Adrenal gland (tissue), 12 donors: Measurements from ENCODE around the gene INPP4B. TPM values are rescaled to one million over a fixed set of nuclear protein-coding genes. Genes with fewer than 3 reads are reported as not detected.

Experiments
- DNase-seq, 7 donors: peaks; one replicate each; pipeline ENCODE4 v3.0.0-alpha.2; 2019 to 2020
- H3K27ac ChIP-seq, 5 donors: fragments of 200-600 bp; sonication (generic) in 4 of 5; 1 replicate in 3 of 5; 2 replicates in 2 of 5; pipeline versions ENCODE4 v1.5.1 to v1.8.0; 2016 to 2020; ENCODE audit warnings: mild to moderate bottlenecking in 1 of 5
- H3K27me3 ChIP-seq: fragments of 200-600 bp; 2 replicates; pipeline ENCODE4 v1.8.0; 2021
- H3K36me3 ChIP-seq, 2 donors: fragments of 200-600 bp; replicated peaks in 1 of 2; 1 replicate in 1 of 2; 2 replicates in 1 of 2; pipeline versions ENCODE4 v1.5.1 to v1.8.0; 2018 to 2022
- H3K4me1 ChIP-seq, 2 donors: fragments of 200-600 bp; replicated peaks in 1 of 2; 1 replicate in 1 of 2; 2 replicates in 1 of 2; pipeline versions ENCODE4 v1.5.1 to v1.8.0; 2018 to 2021
- H3K4me3 ChIP-seq, 4 donors: fragments of 200-600 bp; sonication (generic) in 3 of 4; one replicate each; pipeline ENCODE4 v1.5.1; 2016 to 2018
- H3K9me3 ChIP-seq, 3 donors: fragments of 200-600 bp; sonication (generic) in 1 of 3; replicated peaks in 1 of 3; 1 replicate in 2 of 3; 2 replicates in 1 of 3; pipeline versions ENCODE4 v1.5.1 to v1.8.0; 2016 to 2021
- CTCF ChIP-seq, 6 experiments: fragments of 450-650 bp in 4 of 6; fragments of 200-600 bp in 2 of 6; sonication (generic) in 1 of 6; IDR thresholded peaks; 1 replicate in 5 of 6; 2 replicates in 1 of 6; pipeline versions ENCODE4 v1.5.1 to v1.8.0; 2016 to 2021; ENCODE audit warnings: antibody characterized with exemption in 6 of 6, mild to moderate bottlenecking in 2 of 6, moderate library complexity in 1 of 6
- POLR2A ChIP-seq, 2 donors: fragments of 450-650 bp; IDR thresholded peaks; one replicate each; pipeline ENCODE4 v1.6.1; 2017; ENCODE audit warnings: antibody characterized with exemption in 2 of 2, mild to moderate bottlenecking in 2 of 2, moderate library complexity in 1 of 2
- WGBS, 4 donors: extraction: QIAGEN DNeasy Blood & Tissue Kit in 2 of 4; methylation state at CpG; one replicate each; pipeline versions ENCODE4 v1.1.5 to v1.1.7; 2013 to 2017; 5-methylcytosine and 5-hydroxymethylcytosine counted together
- intact Hi-C, 2 donors: fragments of 100-400 bp; cut with DNase I; formaldehyde crosslinking; loops; one replicate each; pipeline versions ENCODE4 v1.14.1 to v1.15.0; 2022 to 2023
- polyA plus RNA-seq, 3 donors: library from polyadenylated mRNA; stranded (reverse); fragments of 200-250 nt in 2 of 3; fragments of 350-450 nt in 1 of 3; fragmentation: Illumina TruSeq in 1 of 3; extraction: RNeasy Lipid Tissue Mini Kit (QIAGEN cat#74804) in 1 of 3; gene quantifications; one replicate each; pipeline ENCODE4 v1.2.3, GENCODE V29; 2013 to 2014
- total RNA-seq, 9 donors: library from RNA; depleted of rRNA in 4 of 9; stranded (reverse); fragments of >200 nt in 4 of 9; fragments of 120-200 nt in 1 of 9; fragmentation: NEBNext Ultra II Directional in 1 of 9; extraction: Animal tissue kit (Norgen Biotek cat#: 25700) in 1 of 9; gene quantifications; one replicate each; pipeline versions ENCODE4 v1.1.0 to v1.2.4, GENCODE V29; 2013 to 2023
- donor health status: healthy with polysubstance abuse.
- donor health status: Bipolar disorder and iron deficiency.
- donor health status: DM: yes; HTN: yes; CAD: no.
- donor health status: DM: no; HTN: no; CAD: no.
- donor health status: DM: no; HTN: no; CAD: no.
- donor health status: DM: yes; HTN: yes; CAD: no.

Gene INPP4B
- total and polyA plus RNA-seq, 12 donors: 2.2 to 21.6 (median 11.8) TPM

DNA sequence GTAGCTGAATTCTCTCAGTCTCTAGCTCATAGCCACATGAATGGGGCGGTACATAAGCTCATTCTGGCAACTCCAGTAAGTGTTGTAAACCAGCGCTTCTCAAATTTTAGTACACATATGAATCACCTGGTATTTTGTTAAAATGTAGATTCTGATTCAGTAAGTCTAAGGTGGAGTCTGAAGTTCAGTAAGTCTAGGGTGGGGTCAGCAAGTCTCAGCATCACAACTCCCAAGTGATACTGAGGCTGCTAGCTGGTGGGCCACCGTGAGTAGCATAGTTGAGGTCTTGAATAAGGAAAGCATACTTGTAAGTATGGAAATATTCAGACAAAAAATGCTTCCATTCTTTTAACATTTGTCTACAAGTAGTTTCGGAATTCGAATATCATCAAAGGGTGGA is 36.1 kb upstream of the INPP4B start:
- Histone ChIP-seq H3K27me3 (no peaks in the 10 kb centered on the region), H3K4me1 (no peaks in the 10 kb centered on the region), H3K27ac (no peak overlapping the region), H3K36me3 (no peaks in the 10 kb centered on the region), H3K4me3 (no peak overlapping the region), H3K9me3 (no peaks in the 10 kb centered on the region)
- intact Hi-C loops: no loop called here
- TF ChIP-seq CTCF (IDR thresholded peaks at IDR 0.05) (no peak), POLR2A (IDR thresholded peaks at IDR 0.05) (no peak)
- no peak for DNase-seq
- 87 to 96% (median 88%) methylated on average over 5 of the region's 5 CpGs for WGBS, 4 donors

DNA sequence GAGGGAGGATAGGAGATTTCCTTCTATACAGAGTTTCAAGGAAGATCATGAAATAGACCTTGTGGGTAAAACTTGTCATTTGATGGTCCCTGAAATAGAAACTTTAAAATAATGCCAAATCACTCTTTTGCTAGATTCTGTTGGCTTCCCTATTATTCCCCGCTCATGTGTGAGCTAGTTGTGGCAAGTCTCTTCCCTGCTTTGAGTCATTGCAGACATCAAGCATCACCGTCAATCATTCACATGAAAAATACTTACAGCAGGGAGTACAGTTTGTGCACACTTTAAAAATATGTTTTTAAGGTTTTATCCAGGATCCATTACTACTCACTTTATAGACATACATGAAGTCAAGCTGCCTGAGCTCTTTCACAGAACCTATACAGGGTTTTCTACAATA is 35.2 kb upstream of the INPP4B start:
- Histone ChIP-seq H3K9me3 (no peaks in the 10 kb centered on the region), H3K36me3 (no peaks in the 10 kb centered on the region), H3K27me3 (no peaks in the 10 kb centered on the region), H3K4me3 (no peak overlapping the region), H3K27ac (no peak overlapping the region), H3K4me1 (no peaks in the 10 kb centered on the region)
- DNase-seq: no peak
- TF ChIP-seq POLR2A (IDR thresholded peaks at IDR 0.05) (no peak), CTCF (IDR thresholded peaks at IDR 0.05) (no peak)
- intact Hi-C loops: no loop called here
- WGBS, 4 donors: 94 to 100% (median 95%) methylated on average over 2 of the region's 2 CpGs

- Histone ChIP-seq H3K4me3 (no peak overlapping the region), H3K9me3 (no peaks in the 10 kb centered on the region), H3K4me1 (no peaks in the 10 kb centered on the region), H3K36me3 (no peaks in the 10 kb centered on the region), H3K27me3 (no peaks in the 10 kb centered on the region), H3K27ac (no peak overlapping the region)
- TF ChIP-seq CTCF (IDR thresholded peaks at IDR 0.05) (no peak), POLR2A (IDR thresholded peaks at IDR 0.05) (no peak)
- intact Hi-C loops: no loop called here
- WGBS, 4 donors: 77 to 100% (median 82%) methylated on average over 1 to 2 of the region's 2 CpGs
- DNase-seq: no peak
Observed at GRCh38 chr4:142875117-142875516, 29.0 kb upstream of the INPP4B start.

GRCh38 chr4:142874684-142875083 is 28.6 kb upstream of the INPP4B start:
- no peaks in the 10 kb centered on the region for H3K27me3 ChIP-seq
- no peak overlapping the region for H3K4me3 ChIP-seq
- H3K36me3 ChIP-seq: no peaks in the 10 kb centered on the region
- 97 to 100% (median 100%) methylated on average over 1 of the region's 1 CpG for WGBS, 4 donors
- H3K27ac ChIP-seq: no peak overlapping the region
- no peak for DNase-seq
- TF ChIP-seq POLR2A (IDR thresholded peaks at IDR 0.05): no peak
- TF ChIP-seq CTCF (IDR thresholded peaks at IDR 0.05): no peak
- H3K4me1 ChIP-seq: no peaks in the 10 kb centered on the region
- intact Hi-C loops: no loop called here
- no peaks in the 10 kb centered on the region for H3K9me3 ChIP-seq
